HG03460 (cell line): ENCODE data around the gene DNAJA2.
A peak's percentile ranks its signal among the peaks of the same experiment; 100 is the strongest.
"Not testable (repeated sequence)": the region's sequence is repeated elsewhere in the genome, so short reads cannot be mapped to it uniquely, and the experiment has no call there.

Source experiments
- ATAC-seq: cut with Tn5 transposase; IDR thresholded peaks from one replicate; pipeline ENCODE4 v1.9.1; 2021; ENCODE audit not compliant: unreplicated experiment

The DNAJA2 gene

GRCh38 chr16:46973207-46973995 lies at the start of gene DNAJA2:
TSS of gene DNAJA2 (minus strand) at chr16:46973674. CDS start at chr16:46973572, 102 bp downstream.
- ATAC-seq: peak; percentile 83

GRCh38 chr16:47019568-47019967 lies 46.1 kb upstream of the DNAJA2 start:
- no peak for ATAC-seq

- ATAC-seq: peak; percentile 99
Observed at GRCh38 chr16:47018223-47018891, 44.9 kb upstream of the DNAJA2 start.

GRCh38 chr16:47017636-47018035 lies 44.2 kb upstream of the DNAJA2 start:
- ATAC-seq: no peak

- ATAC-seq: peak; percentile 48
Observed at GRCh38 chr16:47016700-47017133, 43.2 kb upstream of the DNAJA2 start.

GRCh38 chr16:47013910-47014309 lies 40.4 kb upstream of the DNAJA2 start:
- ATAC-seq: no peak

GRCh38 chr16:47013172-47013571 lies 39.7 kb upstream of the DNAJA2 start:
- no peak for ATAC-seq

GRCh38 chr16:47010812-47011211 lies 37.3 kb upstream of the DNAJA2 start:
- ATAC-seq: not testable (repeated sequence)

GRCh38 chr16:47008612-47009011 lies 35.1 kb upstream of the DNAJA2 start:
- ATAC-seq: no peak

- no peak for ATAC-seq
Observed at GRCh38 chr16:47008174-47008573, 34.7 kb upstream of the DNAJA2 start.

- no peak for ATAC-seq
Observed at GRCh38 chr16:47004652-47005051, 31.2 kb upstream of the DNAJA2 start.

- not testable (repeated sequence) for ATAC-seq
Observed at GRCh38 chr16:47000066-47000465, 26.6 kb upstream of the DNAJA2 start.

GRCh38 chr16:46997844-46998243 lies 24.4 kb upstream of the DNAJA2 start:
- no peak for ATAC-seq

GRCh38 chr16:46996952-46997458 lies 23.5 kb upstream of the DNAJA2 start:
- ATAC-seq: no peak

- no peak for ATAC-seq
Observed at GRCh38 chr16:46996391-46996790, 22.9 kb upstream of the DNAJA2 start.

GRCh38 chr16:46991729-46992704 lies 18.5 kb upstream of the DNAJA2 start:
- ATAC-seq: no peak

- no peak for ATAC-seq
Observed at GRCh38 chr16:46986896-46987295, 13.4 kb upstream of the DNAJA2 start.

GRCh38 chr16:46986438-46986837 lies 13.0 kb upstream of the DNAJA2 start:
- no peak for ATAC-seq

GRCh38 chr16:46982335-46982734 lies 8.9 kb upstream of the DNAJA2 start:
- ATAC-seq: no peak

- no peak for ATAC-seq
Observed at GRCh38 chr16:46980926-46981325, 7.5 kb upstream of the DNAJA2 start.

GRCh38 chr16:46976550-46976949 lies 3.1 kb upstream of the DNAJA2 start:
- ATAC-seq: no peak
